ENCODE results near the gene TESK2. TPM values are rescaled to one million over a fixed set of nuclear protein-coding genes. Genes with fewer than 3 reads are reported as not detected.

TESK2 gene
- total and polyA plus RNA-seq, 2 of the 13 experiments (the other 11 are each of a cell fraction or from before 2014, with no cell fraction given): 5.5 to 9.6 TPM

- TF ChIP-seq RERE (CRISPR knock-in tag; IDR thresholded peaks at IDR 0.05; ENCODE audit: low read depth): peak; percentile 64
- TF ChIP-seq ZSCAN29 (CRISPR knock-in tag; conservative IDR thresholded peaks at IDR 0.05): peak; percentile 87
- TF ChIP-seq RFXAP (CRISPR knock-in tag; IDR thresholded peaks at IDR 0.05; ENCODE audit: borderline replicate concordance): peak; percentile 90
- TF ChIP-seq FOXO1 (CRISPR knock-in tag; IDR thresholded peaks at IDR 0.05): peak; percentile 70; the same call in 1 of the 2 replicates
- no peak; the same call in 1 of the 2 replicates for TF ChIP-seq TFAP4 (IDR thresholded peaks at IDR 0.05; ENCODE audit: borderline replicate concordance, low read depth)
- peak; percentile 93 for TF ChIP-seq SNAPC4 (CRISPR knock-in tag; IDR thresholded peaks at IDR 0.05)
- no peak for TF ChIP-seq ZBTB39 (CRISPR knock-in tag; IDR thresholded peaks at IDR 0.05)
- TF ChIP-seq HDAC1 (CRISPR knock-in tag; IDR thresholded peaks at IDR 0.05): peak; percentile 95
- peak; percentile 93 for TF ChIP-seq DBP (CRISPR knock-in tag; IDR thresholded peaks at IDR 0.05; ENCODE audit: not compliant biosample characterization)
- TF ChIP-seq HNRNPK (IDR thresholded peaks at IDR 0.05; ENCODE audit: low read depth, low read length, poor library complexity, severe bottlenecking): peak; percentile 52
- no peak for TF ChIP-seq ZFP62 (CRISPR knock-in tag; IDR thresholded peaks at IDR 0.05)
- no peak for TF ChIP-seq SCMH1 (CRISPR knock-in tag; IDR thresholded peaks at IDR 0.05; ENCODE audit: borderline replicate concordance)
Measured at GRCh38 chr1:45521413-45522323, 30.7 kb upstream of the TESK2 start, which contains the start of gene PRDX1 (continued).
